K562 (cell line): ENCODE results near the gene RIPOR2.

ENCODE experiments used
- FOS ChIP-seq: IDR thresholded peaks from 3 replicates; pipeline ENCODE4 v1.6.1; 2011; ENCODE audit not compliant: insufficient read length; ENCODE audit errors: extremely low read depth
- FOXJ2 ChIP-seq: fragments of 200-800 bp; sonication (Bioruptor generic); IDR thresholded peaks from 2 replicates; pipeline ENCODE4 v1.6.1; 2016; ENCODE audit warnings: missing genetic modification characterization, missing compliant biosample characterization
- GABPA ChIP-seq: fragments of 200-800 bp; sonication (Bioruptor generic); conservative IDR thresholded peaks from 2 replicates; pipeline ENCODE4 v1.6.1; 2016; ENCODE audit warnings: low read depth, missing genetic modification characterization, missing compliant biosample characterization
- JUNB ChIP-seq: fragments of 450-650 bp; formaldehyde crosslinking; conservative IDR thresholded peaks from 2 replicates; pipeline ENCODE4 v1.4.0; 2020; ENCODE audit warnings: mild to moderate bottlenecking
- POLR2A ChIP-seq: fragments of 450-650 bp; conservative IDR thresholded peaks from 2 replicates; pipeline ENCODE4 v1.6.1; 2016
- POLR2AphosphoS5 ChIP-seq: IDR thresholded peaks from 2 replicates; pipeline ENCODE4 v1.6.1; 2011; ENCODE audit warnings: mild to moderate bottlenecking, low read depth, low read length, moderate library complexity; ENCODE audit not compliant: control insufficient read depth, insufficient read depth
- SMAD2 ChIP-seq: fragments of 150-350 bp; IDR thresholded peaks from 2 replicates; pipeline ENCODE4 v1.6.1; 2014; ENCODE audit warnings: low read depth, mild to moderate bottlenecking, low read length
- TCF7L2 ChIP-seq: fragments of 150-350 bp; IDR thresholded peaks from 2 replicates; pipeline ENCODE4 v1.6.1; 2016; ENCODE audit warnings: low read depth, mild to moderate bottlenecking, low read length, moderate library complexity
- TEAD1 ChIP-seq, 2 experiments: fragments of 450-650 bp in 1 of 2; sonication (generic) in 1 of 2; formaldehyde crosslinking; IDR thresholded peaks; 2 replicates each; pipeline versions ENCODE4 v1.4.0 to v1.8.0; 2020 to 2022; ENCODE audit warnings: mild to moderate bottlenecking in 2 of 2, missing genetic modification reagents in 1 of 2
- TRIM28 ChIP-seq: fragments of 450-650 bp; IDR thresholded peaks from 2 replicates; pipeline ENCODE4 v1.6.1; 2017
- ZFP36 ChIP-seq: fragments of 150-350 bp; IDR thresholded peaks from 2 replicates; pipeline ENCODE4 v1.6.1; 2018; ENCODE audit warnings: low read length, low read depth; ENCODE audit not compliant: partially characterized antibody

DNA sequence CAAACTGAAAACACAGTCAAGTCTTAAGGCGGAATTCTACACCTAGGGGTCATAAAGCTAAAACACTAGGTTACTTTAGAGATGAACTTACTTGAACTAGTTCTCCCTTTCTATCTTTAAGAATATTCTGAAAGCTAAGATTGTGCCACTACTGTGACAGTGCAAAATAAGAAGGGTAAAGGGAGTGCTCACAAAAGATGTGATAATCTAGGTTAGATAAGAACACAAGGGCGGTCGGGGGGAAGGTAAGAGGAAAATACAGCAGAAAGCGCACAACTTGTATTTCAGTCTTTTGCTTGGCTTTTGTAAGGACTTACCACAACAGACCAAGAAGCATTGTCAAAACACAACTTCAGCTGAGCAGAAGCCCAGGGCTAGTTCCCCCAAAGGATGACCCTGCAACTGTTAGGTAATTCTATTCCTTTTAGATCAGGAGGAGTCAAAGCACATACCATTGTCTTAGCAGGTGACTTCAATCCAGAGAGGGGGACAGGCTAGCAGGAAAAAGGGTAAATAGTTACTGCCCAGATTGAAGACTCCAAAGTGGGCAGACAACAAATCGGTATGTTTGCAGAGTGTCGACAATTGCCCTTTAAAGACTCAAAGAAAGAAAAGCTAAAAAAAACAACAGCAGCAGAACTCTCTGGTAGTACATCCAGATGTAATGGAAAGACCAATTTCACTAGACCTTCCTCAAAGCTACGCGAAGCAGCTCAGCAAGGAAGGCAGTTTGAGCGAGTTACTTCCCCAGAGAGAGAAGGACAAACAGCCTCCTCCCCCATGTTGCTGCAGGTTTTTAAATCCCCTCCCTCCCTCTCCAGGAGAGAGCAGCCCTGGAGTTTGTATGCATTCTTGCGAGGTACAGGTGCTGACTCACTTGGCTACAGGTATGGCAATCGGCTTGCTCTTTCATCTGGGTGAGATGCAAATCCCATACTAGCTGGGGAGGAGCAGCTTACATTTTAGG is 59.0 kb downstream of the RIPOR2 start:
- TF ChIP-seq POLR2A: no peak
- no peak for TF ChIP-seq POLR2AphosphoS5
- no peak for TF ChIP-seq SMAD2
- TF ChIP-seq TRIM28: no peak
- no peak for TF ChIP-seq JUNB
- TF ChIP-seq FOS: no peak
- TF ChIP-seq TEAD1 (CRISPR knock-in tag; IDR thresholded peaks at IDR 0.05): no peak
- TF ChIP-seq TCF7L2: no peak
- no peak for TF ChIP-seq ZFP36
- TF ChIP-seq FOXJ2: no peak
- TF ChIP-seq GABPA (tag): no peak
